NCI-H526 (cell line): ENCODE results near the gene DRC1.

Experiments used
- DNase-seq, 2 experiments: peaks; one replicate each; lab custom pipeline; 2025; lab: John Stamatoyannopoulos, UW

Gene DRC1

DNA sequence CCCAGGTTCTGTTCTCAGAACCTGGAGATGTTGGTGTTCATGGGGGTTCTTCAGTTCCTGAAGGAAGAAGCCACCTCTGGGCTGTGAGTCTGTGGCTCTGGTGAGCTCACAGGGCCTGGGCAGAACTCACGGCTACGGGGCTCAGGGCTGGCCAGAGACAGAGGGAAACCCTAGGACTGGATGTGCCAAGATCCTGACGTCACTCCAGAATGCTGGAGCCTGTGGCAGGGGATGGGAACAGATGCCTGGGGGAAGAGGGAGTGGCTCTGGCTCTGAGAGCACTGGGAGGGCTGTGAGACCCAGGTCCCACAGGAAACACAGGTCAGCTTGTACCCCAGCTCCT is 76.2 kb downstream of the DRC1 start, which contains the start of gene OTOF:
Gene OTOF (minus strand): TSS at position 214 of the 343 bp plus-strand sequence.
- DNase-seq = no peak

DNA sequence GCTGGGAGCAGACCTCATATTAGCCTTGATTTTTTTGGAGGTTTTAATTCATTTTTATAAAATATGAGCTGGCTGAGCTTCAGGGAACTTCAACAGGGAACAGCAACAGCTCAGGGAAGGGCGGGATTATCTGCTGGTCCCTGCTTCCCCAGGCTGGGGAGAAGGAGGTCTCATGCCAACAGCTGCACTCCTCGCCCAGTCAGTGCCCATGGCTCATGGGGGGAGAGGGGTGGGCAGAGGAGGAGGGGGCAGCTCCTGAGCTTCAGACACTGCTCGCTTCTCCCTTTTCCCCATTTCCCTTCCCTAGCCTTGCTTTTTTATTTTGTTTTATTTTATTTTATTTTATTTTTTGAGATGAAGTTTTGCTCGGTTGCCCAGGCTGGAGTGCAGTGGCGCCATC is 76.6 kb downstream of the DRC1 start:
- no peak for DNase-seq

DNA sequence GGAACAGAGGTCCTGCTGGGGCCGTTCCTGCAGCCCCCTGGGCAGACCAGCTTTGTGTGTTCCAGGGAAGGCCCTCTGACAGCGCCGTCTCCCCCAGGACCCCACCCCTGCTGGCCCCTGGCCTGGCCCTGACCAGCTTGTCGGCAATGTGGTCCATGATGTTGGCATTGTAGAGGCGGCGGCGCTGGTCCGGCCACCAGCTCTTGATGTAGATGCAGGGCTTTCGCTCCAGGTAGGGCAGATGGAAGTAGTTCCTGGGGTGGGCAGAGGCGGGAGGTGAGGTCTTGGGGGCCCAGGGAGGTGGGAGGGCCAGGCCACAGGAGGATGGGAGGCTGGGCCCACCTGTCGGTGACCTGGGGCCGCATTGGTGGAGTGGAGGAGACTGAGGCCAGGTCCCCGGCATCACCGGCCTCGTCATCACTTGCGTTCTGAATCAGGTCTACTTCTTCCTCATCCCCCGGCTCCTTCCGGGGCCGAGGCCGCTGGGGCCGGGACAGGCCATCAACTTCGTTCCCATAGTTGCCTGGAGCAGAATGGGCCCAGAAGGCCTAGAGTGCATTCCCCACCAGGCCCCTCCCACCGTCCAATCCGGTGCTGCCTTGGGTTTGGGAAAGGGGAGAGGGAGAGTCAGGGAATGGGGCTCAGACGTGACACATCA is 77.5 kb downstream of the DRC1 start:
- DNase-seq = no peak

DNA sequence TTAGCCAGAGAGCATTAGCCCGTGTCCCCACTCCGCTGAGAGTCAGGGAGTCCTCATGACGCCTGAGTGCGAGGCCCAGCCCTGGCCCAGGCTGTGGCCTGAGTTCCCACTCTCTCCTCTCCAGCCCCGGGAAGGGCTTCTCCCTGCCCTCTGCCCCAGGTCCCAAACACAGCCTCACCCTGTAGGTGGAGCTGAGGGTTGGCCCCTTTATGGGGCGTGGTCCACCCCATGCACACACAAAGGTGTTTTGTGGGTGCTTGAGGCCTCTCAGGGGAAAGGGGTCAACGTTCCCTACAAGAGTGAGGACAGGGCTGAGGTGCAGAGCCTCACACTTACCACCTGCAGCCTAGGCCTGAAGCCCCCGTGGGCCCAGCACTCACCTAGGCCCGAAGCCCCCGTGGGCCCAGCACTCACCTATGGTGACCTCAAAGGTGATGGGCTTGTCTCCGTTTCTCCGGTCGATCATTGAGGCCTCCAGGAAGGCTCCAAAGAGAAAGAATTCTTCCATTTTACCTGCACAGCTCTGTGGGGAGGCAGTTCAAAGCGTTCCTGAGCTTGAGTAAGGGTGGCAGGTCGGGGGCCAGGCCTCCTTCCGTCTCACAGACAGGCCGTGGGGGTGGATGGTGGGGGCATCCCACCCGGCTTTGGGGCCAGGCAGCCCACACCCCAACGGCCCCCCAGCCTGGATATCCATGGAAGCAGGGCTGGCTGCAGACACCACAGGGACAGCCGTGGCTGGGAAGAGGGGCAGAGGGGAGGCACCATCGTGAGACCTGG is 78.3 kb downstream of the DRC1 start:
- DNase-seq = no peak

DNA sequence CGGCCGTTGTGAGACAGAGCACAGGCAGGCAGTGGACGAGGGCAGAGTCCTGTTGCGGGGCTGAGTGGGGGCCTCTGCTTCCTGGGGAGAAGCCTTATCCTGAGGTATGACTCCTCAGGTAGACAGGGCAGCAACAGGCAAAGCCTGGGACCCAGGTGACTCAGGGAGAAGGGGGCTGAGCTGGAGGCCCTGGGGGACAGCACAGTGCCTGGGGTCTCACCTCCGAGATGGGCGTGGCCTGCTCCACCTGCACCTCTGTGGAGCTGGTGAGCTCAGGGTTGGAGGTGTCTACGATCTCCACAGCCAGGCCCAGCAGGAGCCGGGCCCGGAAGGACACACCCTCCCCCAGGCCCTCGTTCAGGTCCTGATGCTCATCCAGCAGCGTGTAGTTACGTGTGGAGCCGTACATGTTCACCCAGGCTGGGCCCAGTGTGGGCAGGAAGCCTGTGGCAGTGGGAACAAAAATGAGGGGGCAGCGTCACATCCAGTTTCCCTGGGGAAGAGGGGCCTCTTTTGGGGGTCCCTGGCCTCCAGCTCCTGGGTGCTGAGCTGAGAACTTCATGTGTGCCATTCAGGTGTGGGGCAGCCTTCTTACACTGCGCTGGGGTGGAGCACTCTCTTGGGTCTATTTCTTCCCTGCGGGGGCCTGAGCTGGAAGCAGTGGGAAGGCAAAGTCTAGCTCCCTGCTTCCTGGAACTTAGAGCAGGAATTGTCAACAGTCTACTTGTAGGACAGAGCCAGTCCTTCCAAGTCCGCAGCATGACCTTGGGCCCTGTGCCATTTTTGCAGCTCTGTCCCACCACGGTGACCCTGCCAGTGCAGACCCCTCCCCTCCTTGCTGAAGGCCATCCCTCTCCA is 79.1 kb downstream of the DRC1 start:
- DNase-seq = no peak

DNA sequence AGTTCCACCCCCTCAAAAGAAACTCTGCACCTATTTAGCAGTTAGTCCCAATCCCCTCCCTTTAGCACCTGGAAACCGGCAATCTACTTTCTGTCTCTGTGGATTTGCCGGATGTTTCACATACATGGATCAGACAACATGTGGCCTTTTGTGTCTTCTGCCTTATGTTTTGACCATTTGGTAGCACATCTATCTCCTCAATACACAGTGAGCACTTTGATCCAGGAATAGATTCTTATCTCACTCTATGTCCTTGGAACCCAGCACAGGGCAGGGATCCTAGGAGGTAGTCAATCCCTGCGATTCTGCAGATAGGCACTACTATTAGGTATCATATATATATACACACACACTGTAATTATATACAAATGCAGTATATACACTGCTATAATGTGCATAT is 80.0 kb downstream of the DRC1 start:
- no peak for DNase-seq

DNA sequence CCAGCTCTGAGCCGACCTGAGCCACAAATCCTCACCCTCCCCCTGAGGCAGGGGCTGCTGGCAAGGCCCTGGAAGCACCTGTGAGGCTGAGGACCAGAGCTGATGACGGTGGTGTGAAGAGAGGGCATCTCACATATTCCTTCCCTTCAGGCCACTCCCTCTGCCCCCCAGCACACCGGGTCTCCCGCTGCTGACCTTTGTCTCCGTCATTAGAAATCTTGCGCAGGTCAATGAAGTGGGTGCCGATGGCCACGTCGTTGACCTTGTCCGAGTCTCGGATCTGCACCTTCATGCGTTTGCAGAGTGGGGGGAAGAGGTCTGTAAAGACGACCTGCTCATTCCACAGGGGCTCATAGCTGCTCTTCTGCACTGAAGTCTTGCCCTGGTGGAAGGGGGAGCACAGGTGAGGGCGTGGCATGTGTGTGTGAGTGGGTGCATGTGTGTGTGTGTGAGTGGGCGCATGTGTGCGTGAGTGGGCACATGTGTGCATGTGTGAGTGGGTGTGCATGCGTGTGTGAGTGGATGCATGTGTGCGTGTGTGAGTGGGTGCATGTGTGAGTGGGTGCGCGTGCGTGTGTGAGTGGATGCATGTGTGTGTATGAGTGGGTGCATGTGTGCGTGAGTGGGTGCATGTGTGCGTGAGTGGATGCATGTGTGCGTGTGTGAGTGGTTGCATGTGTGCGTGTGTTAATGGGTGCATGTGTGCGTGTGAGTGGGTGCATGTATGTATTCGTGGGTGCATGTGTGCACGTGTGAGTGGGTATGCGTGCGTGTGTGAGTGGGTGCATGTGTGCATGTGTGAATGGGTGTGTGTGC is 80.7 kb downstream of the DRC1 start:
- no peak for DNase-seq

DNA sequence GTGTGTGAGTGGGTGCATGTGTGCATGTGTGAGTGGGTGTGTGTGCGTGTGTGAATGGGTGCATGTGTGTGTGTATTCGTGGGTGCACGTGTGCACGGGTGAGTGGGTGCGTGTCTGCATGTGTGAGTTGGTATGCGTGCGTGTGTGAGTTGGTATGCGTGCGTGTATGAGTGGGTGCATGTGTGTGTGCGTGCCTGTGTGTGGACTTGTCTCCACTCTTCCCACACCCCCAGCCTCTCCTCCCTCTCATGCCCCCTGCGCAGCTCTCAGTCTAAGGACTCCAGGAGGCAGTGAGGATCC is 81.3 kb downstream of the DRC1 start:
- DNase-seq = no peak

DNA sequence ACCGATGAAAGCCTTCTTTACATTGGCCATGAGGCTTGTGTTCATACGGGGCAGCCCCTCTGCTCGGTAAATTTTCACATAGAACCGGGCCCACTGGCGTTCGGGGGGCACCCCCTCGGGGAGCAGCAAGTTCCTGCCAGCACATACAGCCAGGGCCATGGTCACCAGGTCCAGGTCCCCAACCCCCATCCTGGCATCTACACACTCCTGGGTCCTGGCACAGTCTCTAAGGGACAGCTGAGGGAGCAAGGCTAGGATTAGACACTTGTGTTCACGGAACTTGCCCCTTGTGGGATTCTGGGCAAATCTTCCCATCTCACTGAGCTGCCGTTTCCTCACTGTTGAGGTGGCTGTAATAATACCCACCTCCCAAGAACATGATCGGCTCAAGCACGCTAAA is 81.8 kb downstream of the DRC1 start:
- DNase-seq = no peak

DNA sequence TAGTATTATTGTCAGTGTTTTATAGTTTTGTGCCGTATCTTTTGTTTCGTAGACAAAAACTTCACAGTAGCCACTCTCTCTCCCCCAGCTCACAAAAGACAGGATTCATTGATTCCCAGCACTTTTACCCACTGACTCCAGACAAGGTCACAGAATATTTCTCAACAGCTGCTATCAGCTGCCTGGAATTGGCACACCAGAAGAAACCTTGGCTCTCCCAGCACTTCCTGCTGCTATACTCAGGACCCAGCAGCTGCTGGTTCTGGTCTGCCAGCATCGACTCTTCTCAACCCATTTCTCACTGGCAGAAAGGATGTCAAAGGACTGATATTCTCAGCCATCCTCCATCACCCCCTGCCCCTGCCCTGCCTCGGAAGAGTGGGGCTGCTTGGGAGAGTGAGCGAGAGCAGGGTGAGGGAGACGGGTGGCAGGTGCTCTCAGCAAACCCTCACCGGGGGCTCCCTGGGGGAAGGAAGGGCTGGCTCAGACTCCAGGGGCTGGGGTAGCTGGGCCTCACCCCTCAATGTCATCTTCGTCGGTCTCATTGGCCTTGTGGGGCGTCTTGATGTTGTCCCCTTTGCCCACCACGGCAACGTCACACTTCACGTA is 82.3 kb downstream of the DRC1 start:
- DNase-seq = no peak

DNA sequence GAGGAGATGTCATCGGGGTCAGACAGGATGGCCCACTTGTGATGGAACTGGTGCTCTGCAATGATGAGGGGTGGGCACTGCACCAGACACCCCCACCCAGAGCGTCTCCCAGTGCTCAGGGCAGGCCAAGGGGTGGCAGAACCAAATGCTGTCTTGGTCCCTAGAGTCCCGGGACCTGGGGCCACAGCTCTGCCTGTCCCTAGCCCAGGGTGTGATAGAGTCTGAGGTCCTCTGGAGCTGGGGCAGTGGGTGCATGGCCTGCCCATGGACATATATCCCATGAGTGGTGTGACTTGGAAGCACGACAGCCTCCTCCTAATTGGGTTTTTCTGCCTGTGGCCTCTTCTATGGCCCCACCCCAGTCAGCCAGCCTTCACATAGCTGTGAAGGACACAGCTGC is 82.9 kb downstream of the DRC1 start:
- DNase-seq = no peak

DNA sequence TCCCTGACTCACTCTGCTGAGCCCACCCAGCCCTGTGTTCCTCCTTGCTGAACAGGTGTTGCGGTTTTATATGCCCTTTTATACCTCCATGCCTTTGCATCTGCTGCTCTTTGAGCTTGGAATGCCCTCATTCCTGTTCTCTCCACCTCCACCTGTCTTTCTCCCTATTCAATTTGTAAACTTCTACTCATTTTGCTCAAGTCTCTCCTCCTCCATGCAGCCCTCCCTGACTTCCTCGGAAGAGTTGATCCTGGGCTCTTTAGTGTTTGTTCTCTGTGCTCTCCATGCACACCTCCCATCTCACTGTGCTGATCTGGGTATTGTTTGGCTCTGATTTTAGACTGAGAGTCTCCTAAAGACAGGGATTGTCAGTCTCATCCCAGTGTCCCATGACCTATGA is 83.4 kb downstream of the DRC1 start:
- DNase-seq = no peak

DNA sequence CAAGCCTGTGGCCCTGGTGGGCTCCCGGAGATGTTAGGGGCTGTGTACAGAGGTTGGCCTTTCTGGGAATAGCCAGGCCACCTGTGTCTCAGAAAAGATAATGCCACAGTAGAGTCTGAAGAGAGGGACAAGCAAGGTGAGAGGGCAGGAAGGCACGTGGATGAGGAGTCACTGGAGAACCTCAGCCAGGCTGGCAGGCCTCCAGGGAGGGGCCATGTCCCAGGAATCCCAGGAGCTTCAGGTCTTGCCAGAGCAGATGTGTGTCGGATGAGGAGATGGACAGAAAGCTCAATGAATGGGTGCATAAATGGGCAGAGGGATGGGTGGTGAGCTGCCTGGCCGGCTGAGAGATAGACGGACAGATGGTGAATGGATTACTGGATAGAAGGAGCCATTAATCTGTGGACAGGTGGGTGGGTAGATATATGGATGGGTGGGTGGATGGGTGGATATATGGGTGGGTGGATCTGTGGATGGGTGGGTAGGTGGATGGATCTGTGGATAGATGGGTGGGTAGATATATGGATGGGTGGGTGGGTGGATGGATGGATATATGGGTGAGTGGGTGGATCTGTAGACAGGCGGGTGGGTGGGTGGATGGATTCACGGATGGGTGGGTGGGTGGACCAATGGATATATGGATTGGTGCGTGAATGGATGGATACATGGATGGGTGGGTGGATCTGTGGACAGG is 84.2 kb downstream of the DRC1 start:
- DNase-seq = no peak

DNA sequence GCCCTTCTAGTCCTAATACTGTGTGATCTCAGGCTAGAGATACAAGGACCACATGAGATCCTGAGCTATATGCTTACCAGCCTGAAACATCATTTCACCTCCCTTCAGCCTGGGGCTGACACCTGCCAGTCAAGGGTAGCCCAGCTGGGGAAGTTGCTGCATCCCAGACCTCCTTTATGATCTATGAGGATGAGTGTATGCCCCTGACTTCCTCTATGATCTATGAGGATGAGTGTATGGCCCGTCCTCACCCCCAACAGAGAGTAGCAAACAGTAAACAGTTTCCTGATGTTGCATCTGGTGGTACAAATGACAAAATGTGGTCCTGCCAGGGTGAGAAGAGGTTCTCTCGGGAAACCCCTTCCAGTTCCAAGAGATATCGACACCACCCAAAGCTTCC is 85.1 kb downstream of the DRC1 start:
- DNase-seq = no peak

DNA sequence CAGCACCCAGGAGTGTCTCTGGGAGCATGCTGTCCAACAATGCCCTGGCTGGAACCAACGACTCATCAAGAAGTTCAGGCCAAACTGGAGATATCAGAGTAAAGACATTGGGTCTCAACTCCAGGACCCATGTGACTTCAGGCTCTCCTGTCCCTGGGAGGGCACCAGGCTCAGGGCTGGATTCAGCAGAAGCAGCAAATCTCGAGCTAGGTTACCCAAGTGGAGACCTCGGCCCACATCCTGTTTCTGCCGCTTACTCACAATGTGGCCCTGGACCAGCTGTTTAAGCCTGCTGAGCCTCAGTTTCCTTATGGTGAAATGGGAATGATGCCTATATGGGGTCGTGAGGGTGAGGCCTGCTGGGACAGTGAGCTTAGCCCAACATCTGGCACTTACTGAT is 85.5 kb downstream of the DRC1 start:
- DNase-seq = no peak

DNA sequence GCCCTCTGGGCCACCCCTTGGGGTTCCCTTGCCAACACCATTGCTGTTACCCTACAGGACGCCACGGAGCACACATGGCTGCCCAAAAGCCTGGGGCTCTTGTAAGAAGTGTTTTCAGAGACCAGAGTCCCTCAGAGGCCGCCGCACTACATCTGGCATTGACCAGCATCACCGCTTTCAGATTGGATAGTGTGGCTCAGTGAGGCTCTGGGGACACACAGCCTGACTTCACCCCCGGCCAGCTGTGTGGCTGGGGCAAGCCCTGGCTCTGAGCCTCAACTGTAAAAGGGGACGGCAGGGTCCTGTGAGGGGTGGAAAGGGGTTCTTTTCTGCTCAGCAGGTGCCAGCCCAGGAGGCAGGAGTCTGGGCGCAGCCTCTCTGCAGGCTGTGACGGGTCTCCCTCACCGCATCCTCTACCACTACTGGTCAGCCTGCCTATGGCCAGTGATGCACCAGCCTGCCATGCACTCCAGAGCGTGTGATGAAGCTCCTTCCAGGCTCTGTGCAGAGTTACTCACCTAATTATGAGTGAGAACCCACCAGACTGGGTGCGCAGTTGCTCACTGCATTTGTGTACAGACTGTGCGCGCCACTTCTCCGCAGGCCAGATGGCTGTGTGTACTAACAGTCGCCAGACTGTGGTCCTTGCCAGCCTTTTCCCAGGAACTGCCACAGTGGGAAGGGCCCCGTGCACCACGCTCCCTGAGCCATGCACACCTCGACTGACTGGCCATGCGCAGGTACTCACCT is 86.9 kb downstream of the DRC1 start:
- no peak for DNase-seq

DNA sequence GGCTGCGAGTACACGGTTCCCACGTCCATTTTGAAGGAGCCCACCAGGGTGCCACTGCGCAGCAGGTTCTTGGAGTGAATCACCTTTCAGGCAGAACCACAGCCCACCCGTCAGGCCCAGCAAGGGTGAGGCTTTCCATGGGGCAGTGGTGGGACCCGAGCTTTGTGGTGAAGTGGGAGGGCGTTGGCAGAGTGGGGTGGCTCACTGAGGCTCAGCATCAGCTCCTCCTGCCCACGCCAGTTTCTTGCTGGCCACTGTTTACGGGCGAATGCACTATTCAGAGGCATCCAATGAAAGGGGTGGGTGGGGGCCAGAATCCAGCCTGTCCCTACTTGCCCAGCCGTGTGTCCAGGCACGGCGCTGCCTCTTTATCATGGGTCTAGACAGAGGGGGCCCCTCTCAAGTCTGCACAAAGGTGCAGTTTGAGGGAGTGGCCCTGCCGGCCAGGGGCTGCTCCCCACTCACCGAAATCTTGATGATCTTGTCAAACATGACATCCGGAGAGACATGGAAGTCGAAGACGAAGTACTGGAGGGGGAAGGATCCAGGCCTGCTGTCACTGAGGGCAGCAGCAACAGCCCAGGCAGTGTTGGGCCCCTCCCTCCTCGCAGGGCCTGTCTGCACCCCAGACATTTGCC is 87.6 kb downstream of the DRC1 start:
- DNase-seq = no peak

DNA sequence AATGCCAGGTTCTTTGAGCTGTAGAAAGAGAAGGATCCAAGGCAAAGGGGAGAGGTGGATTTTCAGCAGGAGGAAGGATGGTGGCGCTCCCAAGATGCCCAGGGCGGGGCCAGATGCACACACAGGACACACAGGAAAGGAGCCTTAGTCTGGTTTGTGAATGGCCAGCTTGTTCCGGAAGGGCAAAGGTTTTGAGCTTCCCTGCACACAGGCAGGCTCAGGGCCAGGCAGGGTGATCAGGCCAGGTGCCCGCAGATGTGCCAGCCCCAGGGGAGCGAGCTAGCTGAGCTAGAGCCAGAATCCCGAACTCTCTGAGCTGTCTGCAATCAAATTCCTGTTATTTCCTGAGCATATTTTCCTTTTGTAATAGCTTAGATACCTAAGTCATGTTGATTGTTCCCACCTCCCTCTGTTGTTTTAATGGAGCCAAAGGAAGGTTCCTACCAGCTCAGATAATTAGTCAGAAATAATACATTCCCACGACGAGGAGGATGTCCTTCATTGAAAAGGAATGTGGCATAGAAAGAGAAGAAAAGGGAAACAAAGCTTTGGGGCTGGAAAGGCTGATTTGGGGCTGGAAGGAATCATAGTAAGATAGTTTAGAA is 89.9 kb downstream of the DRC1 start:
- DNase-seq = no peak

DNA sequence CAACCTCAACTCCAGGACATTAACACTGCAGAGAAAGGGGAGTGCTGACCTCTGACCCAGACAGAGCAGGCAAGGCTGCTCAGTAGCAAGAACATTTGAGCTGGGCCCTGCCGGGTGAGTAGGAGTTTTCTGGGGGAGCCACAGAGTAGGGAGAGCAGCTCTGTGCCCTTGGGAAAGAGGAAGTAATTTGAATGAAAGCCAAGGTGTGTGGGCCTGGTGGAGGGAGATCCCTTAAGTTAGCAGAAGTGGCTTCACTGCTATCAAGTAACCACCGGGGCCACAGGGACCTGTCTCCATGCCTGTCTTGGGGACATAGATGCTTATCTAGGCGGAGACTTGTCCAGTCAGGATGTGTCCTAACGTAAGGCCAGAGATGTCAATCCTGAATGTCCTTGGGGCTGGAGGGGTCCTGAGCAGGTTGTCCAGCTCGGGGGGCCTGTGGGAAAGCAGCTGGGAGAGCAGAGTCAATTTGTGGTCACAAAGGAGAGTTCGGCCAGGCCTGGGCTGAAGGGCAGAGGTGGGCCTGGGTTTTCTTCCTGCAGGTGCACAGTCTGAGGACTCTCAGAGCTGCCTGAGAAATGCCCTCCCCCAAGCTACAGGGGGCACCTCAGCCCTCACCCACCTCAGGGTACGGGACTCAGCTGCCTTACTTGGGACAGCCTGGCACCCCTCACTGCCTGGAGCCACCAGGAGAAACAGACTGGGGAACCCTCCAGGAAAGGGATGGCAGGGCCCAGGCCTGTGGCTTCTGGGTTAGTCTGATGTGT is 91.2 kb downstream of the DRC1 start:
- no peak for DNase-seq
